HCT116 (cell line): ENCODE measurements around the gene VPS37D. TPM values are rescaled to one million over a fixed set of nuclear protein-coding genes. Genes with fewer than 3 reads are reported as not detected.

Source experiments
- ATAC-seq: fragments of 200-7000 bp; cut with Tn5 transposase; 2 replicates; pipeline ENCODE4 v1.9.1; 2020; ENCODE audit warnings: mild to moderate bottlenecking, moderate library complexity
- BruUV-seq: library from RNA; stranded (reverse); fragments of 400-500 nt; replicated peaks from 2 replicates; lab custom pipeline; 2021; lab: Mats Ljungman, UMichigan
- CTCF ChIA-PET: fragments of 300-600 bp; sonication (Branson Sonifier 250); formaldehyde crosslinking; loops from one replicate; lab custom pipeline; 2021; ENCODE audit warnings: antibody characterized with exemption; lab: Charles Lee
- POLR2A ChIA-PET: fragments of 300-600, 350-600 bp; sonication (Branson Sonifier 250); formaldehyde crosslinking; loops from one replicate; lab custom pipeline; 2021; ENCODE audit warnings: antibody characterized with exemption; lab: Charles Lee
- RAD21 ChIA-PET, 2 experiments: fragments of 300-600 bp; sonication (Branson Sonifier 250); formaldehyde crosslinking; loops; one replicate each; lab custom pipeline; 2023; ENCODE audit warnings: low total read pairs in 2 of 2; ENCODE audit not compliant: uncharacterized antibody in 2 of 2, unreplicated experiment in 2 of 2, low non-redundant PET in 1 of 2; lab: Charles Lee
- DNase-seq: peaks from one replicate; pipeline ENCODE4 v3.0.0-alpha.2; 2010; ENCODE audit warnings: low read depth, low spot score
- H2AFZ ChIP-seq: fragments of 200-600 bp; shearing (Covaris generic), sonication (generic); 2 replicates; pipeline ENCODE4 v1.6.1; 2017; ENCODE audit warnings: low read depth, mixed run types, mixed read lengths, antibody characterized with exemption, low read length; ENCODE audit not compliant: poor library complexity, severe bottlenecking
- H3K27ac ChIP-seq: 2 replicates; pipeline ENCODE4 v1.5.1; 2012; ENCODE audit warnings: low read depth, low read length
- H3K27me3 ChIP-seq: fragments of 200-600 bp; sonication (generic); 2 replicates; pipeline ENCODE4 v1.6.1; 2016; ENCODE audit warnings: mixed run types, low read length, mixed read lengths; ENCODE audit not compliant: insufficient read depth
- H3K36me3 ChIP-seq, 2 experiments: fragments of 200-500 bp in 1 of 2; fragments of 200-600 bp in 1 of 2; sonication (Bioruptor generic) in 1 of 2; sonication (generic) in 1 of 2; 2 replicates each; pipeline versions ENCODE4 v1.5.1 to v1.6.1; 2014 to 2016; ENCODE audit warnings: low read length in 2 of 2, inconsistent platforms in 1 of 2, mixed read lengths in 1 of 2, mixed run types in 1 of 2; ENCODE audit not compliant: insufficient read depth in 2 of 2, control insufficient read depth in 1 of 2
- H3K4me1 ChIP-seq, 2 experiments: fragments of 200-600 bp in 1 of 2; sonication (generic) in 1 of 2; 2 replicates each; pipeline versions ENCODE4 v1.5.1 to v1.6.1; 2012 to 2017; ENCODE audit warnings: low read length in 2 of 2, inconsistent platforms in 1 of 2, mild to moderate bottlenecking in 1 of 2, mixed read lengths in 1 of 2, mixed run types in 1 of 2, moderate library complexity in 1 of 2; ENCODE audit not compliant: insufficient read depth in 2 of 2, control insufficient read depth in 1 of 2
- H3K4me2 ChIP-seq: fragments of 200-600 bp; sonication (generic); 2 replicates; pipeline ENCODE4 v1.6.1; 2017; ENCODE audit warnings: mixed run types, low read length, mixed read lengths
- H3K4me3 ChIP-seq, 2 experiments: fragments of 200-600 bp in 1 of 2; sonication (generic) in 1 of 2; replicated peaks in 1 of 2; 2 replicates each; pipeline ENCODE4 v1.5.1; 2011 to 2016; ENCODE audit warnings: low read length in 2 of 2, control low read depth in 1 of 2, low read depth in 1 of 2, mild to moderate bottlenecking in 1 of 2, mixed read lengths in 1 of 2, mixed run types in 1 of 2
- H3K79me2 ChIP-seq: fragments of 200-600 bp; sonication (generic); 2 replicates; pipeline ENCODE4 v1.6.1; 2017; ENCODE audit warnings: mild to moderate bottlenecking, mixed run types, low read length, moderate library complexity, mixed read lengths; ENCODE audit not compliant: insufficient read depth
- H3K9ac ChIP-seq: fragments of 200-600 bp; sonication (generic); 2 replicates; pipeline ENCODE4 v1.6.1; 2016; ENCODE audit warnings: low read length, mixed read lengths
- H3K9me2 ChIP-seq: fragments of 200-600 bp; sonication (generic), shearing (Covaris generic); 2 replicates; pipeline ENCODE4 v1.6.1; 2017; ENCODE audit warnings: mixed run types, mild to moderate bottlenecking, moderate library complexity; ENCODE audit not compliant: insufficient read depth
- H3K9me3 ChIP-seq, 2 experiments: fragments of 200-500 bp in 1 of 2; fragments of 200-600 bp in 1 of 2; sonication (Bioruptor generic) in 1 of 2; sonication (generic) in 1 of 2; 2 replicates each; pipeline ENCODE4 v1.6.1; 2014 to 2017; ENCODE audit warnings: low read length in 2 of 2, mixed read lengths in 2 of 2, inconsistent platforms in 1 of 2, low read depth in 1 of 2, mild to moderate bottlenecking in 1 of 2, mixed run types in 1 of 2, moderate library complexity in 1 of 2; ENCODE audit not compliant: control insufficient read depth in 1 of 2, insufficient read depth in 1 of 2
- H4K20me1 ChIP-seq: fragments of 200-600 bp; sonication (generic), shearing (Covaris generic); 2 replicates; pipeline ENCODE4 v1.6.1; 2017; ENCODE audit warnings: mixed run types, mild to moderate bottlenecking, moderate library complexity; ENCODE audit not compliant: insufficient read depth
- CBX3 ChIP-seq: IDR thresholded peaks from 2 replicates; pipeline ENCODE4 v1.6.1; 2012; ENCODE audit warnings: low read depth
- EZH2 ChIP-seq: fragments of 200-600 bp; sonication (generic); IDR thresholded peaks from 2 replicates; pipeline ENCODE4 v1.6.1; 2017; ENCODE audit warnings: antibody characterized with exemption, mixed run types
- EZH2phosphoT487 ChIP-seq: fragments of 200-600 bp; IDR thresholded peaks from 2 replicates; pipeline ENCODE4 v1.6.1; 2018; ENCODE audit warnings: antibody characterized with exemption, borderline replicate concordance
- FOSL1 ChIP-seq: IDR thresholded peaks from 2 replicates; pipeline ENCODE4 v1.6.1; 2012; ENCODE audit warnings: low read depth
- REST ChIP-seq: IDR thresholded peaks from 2 replicates; pipeline ENCODE4 v1.6.1; 2012; ENCODE audit warnings: low read depth
- SIN3A ChIP-seq: IDR thresholded peaks from 2 replicates; pipeline ENCODE4 v1.6.1; 2012; ENCODE audit warnings: low read depth
- ZFX ChIP-seq: fragments of 450-650 bp; IDR thresholded peaks from 2 replicates; pipeline ENCODE4 v1.6.1; 2017
- ZNF274 ChIP-seq: fragments of 200-500 bp; sonication (Bioruptor generic); IDR thresholded peaks from 2 replicates; pipeline ENCODE4 v1.6.1; 2014; ENCODE audit warnings: mild to moderate bottlenecking, low read depth, low read length, inconsistent platforms
- intact Hi-C: fragments of 100-400 bp; cut with micrococcal nuclease; formaldehyde crosslinking; loops from 2 replicates; pipeline ENCODE4 v1.10.0; 2022
- total RNA-seq: library from RNA; stranded (reverse); gene quantifications from one replicate; pipeline ENCODE4 v1.2.1, GENCODE V29; 2021; ENCODE audit not compliant: unreplicated experiment
- TF ChIP-seq, protein P1 (sequence below): IDR thresholded peaks from 2 replicates; pipeline ENCODE4 v1.6.1; 2011; ENCODE audit warnings: mild to moderate bottlenecking, low read length, moderate library complexity; ENCODE audit not compliant: insufficient replicate concordance; ENCODE audit errors: extremely low read depth

Gene VPS37D
- total RNA-seq, 1 experiment from 2014 or later: 9.5 TPM

- intact Hi-C loops: no loop called here
- peak overlapping the region; percentile 34; the same call in 1 of the 2 replicates for H3K4me2 ChIP-seq
- ATAC-seq (no peak), DNase-seq (no peak)
- H3K9me2 ChIP-seq: no peaks in the 10 kb centered on the region
- H4K20me1 ChIP-seq: 0 out of 2 replicates have a peak, but pooled peaks cover 3% of the 10 kb centered on the region
- no peak overlapping the region for H3K9ac ChIP-seq
- peaks cover 26 to 51% of the 10 kb centered on the region in 2 experiments; a peak in 3 of 4 replicates for H3K36me3 ChIP-seq
- no peaks in the 10 kb centered on the region for H3K27me3 ChIP-seq
- POLR2A ChIA-PET: no interaction called here
- H3K27ac ChIP-seq: peak overlapping the region; percentile 27; the same call in 1 of the 2 replicates
- H2AFZ ChIP-seq: no peak overlapping the region
- CTCF ChIA-PET: interaction anchor here (0.7 to 2.0 kb wide), 3 partner anchors 13 to 32 kb away, joined by 3 to 7 read pairs (median 4); no protein-coding TSS in a partner anchor
- peaks cover 7% of the 10 kb centered on the region; the same call in 1 of the 2 replicates for H3K79me2 ChIP-seq
- H3K9me3 ChIP-seq: no peaks in the 10 kb centered on the region
- RAD21 ChIA-PET: interaction anchor here in 1 of 2 experiments (1.2 kb wide), 1 partner anchor 19 kb away, joined by 3 read pairs; no protein-coding TSS in a partner anchor
- no peak overlapping the region for H3K4me3 ChIP-seq
- no peak for TF ChIP-seq CBX3
- TF ChIP-seq REST: no peak
- TF ChIP-seq EZH2phosphoT487: no peak
- no peak for TF ChIP-seq EZH2
- no peak for TF ChIP-seq SIN3A
- no peak for TF ChIP-seq FOSL1
- TF ChIP-seq, protein P1, sequence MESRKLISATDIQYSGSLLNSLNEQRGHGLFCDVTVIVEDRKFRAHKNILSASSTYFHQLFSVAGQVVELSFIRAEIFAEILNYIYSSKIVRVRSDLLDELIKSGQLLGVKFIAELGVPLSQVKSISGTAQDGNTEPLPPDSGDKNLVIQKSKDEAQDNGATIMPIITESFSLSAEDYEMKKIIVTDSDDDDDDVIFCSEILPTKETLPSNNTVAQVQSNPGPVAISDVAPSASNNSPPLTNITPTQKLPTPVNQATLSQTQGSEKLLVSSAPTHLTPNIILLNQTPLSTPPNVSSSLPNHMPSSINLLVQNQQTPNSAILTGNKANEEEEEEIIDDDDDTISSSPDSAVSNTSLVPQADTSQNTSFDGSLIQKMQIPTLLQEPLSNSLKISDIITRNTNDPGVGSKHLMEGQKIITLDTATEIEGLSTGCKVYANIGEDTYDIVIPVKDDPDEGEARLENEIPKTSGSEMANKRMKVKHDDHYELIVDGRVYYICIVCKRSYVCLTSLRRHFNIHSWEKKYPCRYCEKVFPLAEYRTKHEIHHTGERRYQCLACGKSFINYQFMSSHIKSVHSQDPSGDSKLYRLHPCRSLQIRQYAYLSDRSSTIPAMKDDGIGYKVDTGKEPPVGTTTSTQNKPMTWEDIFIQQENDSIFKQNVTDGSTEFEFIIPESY: no peak
- no peak for TF ChIP-seq ZFX
- TF ChIP-seq ZNF274: no peak
- TF ChIP-seq, all 23 proteins: peak for 0
- BruUV-seq: no TSS peak
- H3K4me1 ChIP-seq: peaks cover 22 to 47% of the 10 kb centered on the region in 2 experiments
These were observed 34.6 kb downstream of the VPS37D start for GRCh38 chr7:73702226-73702625.
